Measurements from ENCODE around the gene UBTD1.

UBTD1 gene

GRCh38 chr10:97497572-97498075 lies 1.1 kb upstream of the UBTD1 start:
- peak overlapping the region; percentile 89 for H3K4me3 ChIP-seq (ENCODE audit: low read depth, low read length)
- no peak for TF ChIP-seq CTCF (IDR thresholded peaks at IDR 0.05; ENCODE audit: borderline replicate concordance, insufficient read depth, low read depth, low read length)

GRCh38 chr10:97498076-97498840 lies 466 bp upstream of the UBTD1 start, which contains the start of gene MMS19:
MMS19 (minus strand) TSS chr10:97498422; CDS start chr10:97498384, 38 bp downstream.
- TF ChIP-seq CTCF (IDR thresholded peaks at IDR 0.05; ENCODE audit: borderline replicate concordance, insufficient read depth, low read depth, low read length), result no peak
- peak within 1 kb of the TSS; percentile 89 for H3K4me3 ChIP-seq (ENCODE audit: low read depth, low read length)

GRCh38 chr10:97499561-97500296 lies 1.0 kb downstream of the UBTD1 start:
- no peak for TF ChIP-seq CTCF (IDR thresholded peaks at IDR 0.05; ENCODE audit: borderline replicate concordance, insufficient read depth, low read depth, low read length)
- peak overlapping the region; percentile 89 for H3K4me3 ChIP-seq (ENCODE audit: low read depth, low read length)

- no peak overlapping the region for H3K4me3 ChIP-seq (ENCODE audit: low read depth, low read length)
- TF ChIP-seq CTCF (IDR thresholded peaks at IDR 0.05; ENCODE audit: borderline replicate concordance, insufficient read depth, low read depth, low read length), result no peak
These were observed 1.5 kb downstream of the UBTD1 start for GRCh38 chr10:97500297-97500575.

DNA sequence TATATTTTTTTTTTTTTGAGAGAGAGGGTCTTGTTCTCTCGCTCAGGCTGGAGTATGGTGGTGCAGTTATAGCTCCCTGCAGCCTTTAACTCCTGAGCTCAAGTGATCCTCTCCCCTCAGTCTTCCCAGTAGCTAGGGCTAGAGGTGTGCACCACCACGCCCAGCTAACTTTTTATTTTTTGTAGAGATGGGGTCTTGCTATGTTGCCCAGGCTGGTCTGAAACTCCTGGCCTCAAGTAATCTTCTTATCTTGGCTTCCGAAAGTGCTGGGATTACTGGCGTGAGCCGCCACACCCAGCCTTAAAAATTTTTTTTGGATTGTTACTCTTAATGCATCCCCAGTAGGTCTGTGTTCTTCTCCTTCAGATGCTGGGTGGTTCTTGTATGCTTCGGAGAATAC lies 4.2 kb downstream of the UBTD1 start:
- TF ChIP-seq CTCF (IDR thresholded peaks at IDR 0.05; ENCODE audit: borderline replicate concordance, insufficient read depth, low read depth, low read length), result no peak

DNA sequence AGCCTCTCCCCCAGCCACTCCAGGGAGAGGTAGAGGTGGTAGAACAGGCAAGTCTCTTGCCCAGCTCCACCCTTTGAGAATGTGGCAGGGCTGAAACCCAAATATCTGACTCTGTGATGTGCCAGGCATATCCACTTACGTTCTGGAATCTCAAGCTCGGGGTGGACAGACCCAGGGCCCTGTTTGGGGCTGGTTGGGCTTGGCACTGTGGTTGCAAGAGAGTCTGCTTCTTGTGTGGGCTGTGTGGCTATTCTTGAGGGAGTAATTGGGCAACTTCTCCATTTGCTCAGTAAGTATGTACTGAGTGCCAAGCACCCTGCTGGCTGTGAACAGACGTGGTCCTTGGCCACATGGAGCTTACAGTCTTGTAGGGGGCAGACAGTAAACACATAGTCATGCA lies 4.7 kb downstream of the UBTD1 start:
- no peak for TF ChIP-seq CTCF (IDR thresholded peaks at IDR 0.05; ENCODE audit: borderline replicate concordance, insufficient read depth, low read depth, low read length)
- H3K4me3 ChIP-seq (ENCODE audit: low read depth, low read length), result no peak overlapping the region

More for the DNA sequence above, 4.2 kb downstream of the UBTD1 start:
- no peak overlapping the region for H3K4me3 ChIP-seq (ENCODE audit: low read depth, low read length)
